Neural cell (in vitro differentiated cells): ENCODE data around the gene TMCO2.

Source experiments
- CTCF ChIP-seq: fragments of 450-650 bp; IDR thresholded peaks from 2 replicates; pipeline ENCODE4 v1.5.1; 2014; ENCODE audit warnings: antibody characterized with exemption, mild to moderate bottlenecking, moderate library complexity; ENCODE audit not compliant: poor library complexity, severe bottlenecking
- EP300 ChIP-seq: fragments of 450-650 bp; conservative IDR thresholded peaks from 2 replicates; pipeline ENCODE4 v1.6.1; 2014; ENCODE audit warnings: antibody characterized with exemption, mild to moderate bottlenecking, moderate library complexity; ENCODE audit not compliant: poor library complexity, severe bottlenecking
- POLR2AphosphoS5 ChIP-seq: IDR thresholded peaks from 2 replicates; pipeline ENCODE4 v1.6.1; 2012
- REST ChIP-seq: IDR thresholded peaks from 2 replicates; pipeline ENCODE4 v1.6.1; 2012; ENCODE audit warnings: borderline replicate concordance
- SMC3 ChIP-seq: fragments of 450-650 bp; conservative IDR thresholded peaks from 2 replicates; pipeline ENCODE4 v1.6.1; 2014; ENCODE audit warnings: antibody characterized with exemption, mild to moderate bottlenecking, moderate library complexity; ENCODE audit not compliant: poor library complexity
- TAF1 ChIP-seq: IDR thresholded peaks from 2 replicates; pipeline ENCODE4 v1.6.1; 2012; ENCODE audit warnings: low read depth

GRCh38 chr1:40265298-40265697 is 17.6 kb downstream of the TMCO2 start:
- TF ChIP-seq SMC3, result no peak
- no peak for TF ChIP-seq CTCF
- no peak for TF ChIP-seq REST
- TF ChIP-seq POLR2AphosphoS5, result no peak
- TF ChIP-seq TAF1, result no peak
- TF ChIP-seq EP300, result no peak
